Measurements from ENCODE around the gene CHRNA7. TPM values are rescaled to one million over a fixed set of nuclear protein-coding genes. Genes with fewer than 3 reads are reported as not detected.

CHRNA7 gene
- total RNA-seq, 1 donor from 2014 or later = 2.6 TPM

DNA sequence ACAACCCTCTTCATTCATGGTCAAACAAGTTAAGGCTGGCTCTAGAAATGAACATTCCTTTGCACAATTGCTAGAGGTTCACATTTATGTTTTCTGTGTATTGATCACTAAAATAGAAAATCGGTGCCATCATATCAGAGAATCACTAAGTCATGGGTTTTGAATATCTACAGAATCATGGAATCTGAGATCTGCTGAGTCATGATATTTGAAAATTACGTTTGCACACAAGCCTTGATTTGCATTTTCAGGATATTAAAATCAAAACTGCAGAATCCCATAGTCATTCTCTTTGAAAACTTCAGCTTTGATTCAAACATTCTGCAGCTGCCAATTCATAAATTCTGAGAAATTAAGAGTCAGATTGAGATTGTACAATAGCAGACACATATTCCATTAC, 26.1 kb upstream of the CHRNA7 start:
- no peaks in the 10 kb centered on the region for H3K9me3 ChIP-seq
- no peak for DNase-seq (ENCODE audit: low spot score in 2 of 2)
- no peak overlapping the region for H3K27ac ChIP-seq
- intact Hi-C loops (cut with DNase I) = no loop called here
- TF ChIP-seq CTCF (IDR thresholded peaks at IDR 0.05) = no peak
- no peaks in the 10 kb centered on the region for H3K27me3 ChIP-seq
- H3K36me3 ChIP-seq = no peaks in the 10 kb centered on the region
- no peaks in the 10 kb centered on the region for H3K4me1 ChIP-seq
- no peak overlapping the region for H3K4me3 ChIP-seq

- DNase-seq (ENCODE audit: low spot score in 2 of 2) = no peak
- Histone ChIP-seq H3K4me3 (no peak overlapping the region), H3K4me1 (no peaks in the 10 kb centered on the region), H3K9me3 (no peaks in the 10 kb centered on the region), H3K27me3 (no peaks in the 10 kb centered on the region), H3K27ac (no peak overlapping the region), H3K36me3 (no peaks in the 10 kb centered on the region)
- no peak for TF ChIP-seq CTCF (IDR thresholded peaks at IDR 0.05)
- intact Hi-C loops (cut with DNase I) = no loop called here
Observed at GRCh38 chr15:32007355-32007960, 22.9 kb upstream of the CHRNA7 start.

- no peak overlapping the region for H3K27ac ChIP-seq
- H3K36me3 ChIP-seq = no peaks in the 10 kb centered on the region
- H3K9me3 ChIP-seq = no peaks in the 10 kb centered on the region
- DNase-seq (ENCODE audit: low spot score in 2 of 2) = no peak
- no peak for TF ChIP-seq CTCF (IDR thresholded peaks at IDR 0.05)
- H3K4me1 ChIP-seq = no peaks in the 10 kb centered on the region
- H3K4me3 ChIP-seq = no peak overlapping the region
- no peaks in the 10 kb centered on the region for H3K27me3 ChIP-seq
- intact Hi-C loops (cut with DNase I) = no loop called here
Observed at GRCh38 chr15:32014953-32015352, 15.4 kb upstream of the CHRNA7 start.

GRCh38 chr15:32020156-32020555, 10.2 kb upstream of the CHRNA7 start:
- Histone ChIP-seq H3K9me3 (no peaks in the 10 kb centered on the region), H3K27me3 (no peaks in the 10 kb centered on the region), H3K4me3 (no peak overlapping the region), H3K4me1 (no peaks in the 10 kb centered on the region), H3K36me3 (no peaks in the 10 kb centered on the region), H3K27ac (no peak overlapping the region)
- intact Hi-C loops (cut with DNase I) = no loop called here
- TF ChIP-seq CTCF (IDR thresholded peaks at IDR 0.05) = no peak
- no peak for DNase-seq (ENCODE audit: low spot score in 2 of 2)

DNA sequence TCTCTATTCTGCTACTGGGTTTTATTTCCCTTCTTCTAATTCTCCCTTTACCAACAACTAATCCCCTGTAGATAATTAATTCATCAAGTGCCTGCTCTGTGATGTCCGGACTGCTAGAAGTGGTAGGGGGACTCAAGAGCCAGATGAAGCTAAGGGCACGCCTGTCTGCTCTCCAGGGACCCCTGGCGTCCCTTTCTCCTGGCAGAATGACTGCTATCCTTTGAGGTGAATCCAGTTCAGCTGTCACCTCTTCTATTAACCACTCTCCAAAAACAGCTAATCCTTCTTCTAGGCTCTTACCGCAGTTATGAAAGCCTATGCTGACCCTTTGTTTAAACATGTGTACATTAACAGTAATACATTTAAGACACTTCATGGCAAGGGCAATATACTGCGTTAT, 1.4 kb upstream of the CHRNA7 start:
- no peaks in the 10 kb centered on the region for H3K27me3 ChIP-seq
- H3K36me3 ChIP-seq = no peaks in the 10 kb centered on the region
- H3K4me3 ChIP-seq = peak overlapping the region in 1 of 2 donors; percentile 67
- H3K27ac ChIP-seq = no peak overlapping the region
- no peak for TF ChIP-seq CTCF (IDR thresholded peaks at IDR 0.05)
- peaks cover 0 to 7% of the 10 kb centered on the region in 2 donors for H3K4me1 ChIP-seq
- no peaks in the 10 kb centered on the region for H3K9me3 ChIP-seq
- no peak for DNase-seq (ENCODE audit: low spot score in 2 of 2)
- intact Hi-C loops (cut with DNase I) = no loop called here

- no peak for DNase-seq (ENCODE audit: low spot score in 2 of 2)
- Histone ChIP-seq H3K4me3 (peak overlapping the region; percentile 56 to 67), H3K27ac (no peak overlapping the region), H3K36me3 (no peaks in the 10 kb centered on the region), H3K9me3 (no peaks in the 10 kb centered on the region), H3K4me1 (peaks cover 0 to 7% of the 10 kb centered on the region in 2 donors), H3K27me3 (no peaks in the 10 kb centered on the region)
- peak in 1 of 3 experiments; percentile 16 for TF ChIP-seq CTCF (IDR thresholded peaks at IDR 0.05)
- intact Hi-C loops (cut with DNase I) = no loop called here
Observed at GRCh38 chr15:32029409-32029861, 880 bp upstream of the CHRNA7 start.

All from ascending aorta (tissue), 2 donors.